GM23338 (cell line): ENCODE measurements around the gene COA4. TPM values are rescaled to one million over a fixed set of nuclear protein-coding genes. Genes with fewer than 3 reads are reported as not detected.

Experiments
- ATAC-seq: fragments of 200-7000 bp; cut with Tn5 transposase; 3 replicates; pipeline ENCODE4 v1.9.1; 2020
- DNase-seq: peaks from one replicate; pipeline ENCODE4 v3.0.0-alpha.2; 2015; ENCODE audit warnings: low spot score
- H2AFZ ChIP-seq: fragments of 200-600 bp; sonication (generic); 2 replicates; pipeline ENCODE4 v1.8.0; 2016; ENCODE audit warnings: antibody characterized with exemption, mild to moderate bottlenecking, moderate library complexity
- H3F3A ChIP-seq: fragments of 200-600 bp; sonication (generic); replicated peaks from 2 replicates; pipeline ENCODE4 v1.8.0; 2017; ENCODE audit warnings: antibody characterized with exemption, mixed run types, low read depth
- H3K27ac ChIP-seq: fragments of 200-600 bp; sonication (generic); 2 replicates; pipeline ENCODE4 v1.6.1; 2016; ENCODE audit warnings: low read depth
- H3K27me3 ChIP-seq: fragments of 200-600 bp; sonication (generic); 2 replicates; pipeline ENCODE4 v1.8.0; 2016; ENCODE audit warnings: mild to moderate bottlenecking, mixed run types, moderate library complexity; ENCODE audit not compliant: insufficient read depth
- H3K36me3 ChIP-seq: fragments of 200-600 bp; sonication (generic); 2 replicates; pipeline ENCODE4 v1.8.0; 2016; ENCODE audit warnings: mild to moderate bottlenecking; ENCODE audit not compliant: insufficient read depth
- H3K4me1 ChIP-seq: fragments of 200-600 bp; sonication (generic); 2 replicates; pipeline ENCODE4 v1.8.0; 2016; ENCODE audit warnings: mild to moderate bottlenecking, moderate library complexity; ENCODE audit not compliant: insufficient read depth
- H3K4me2 ChIP-seq: fragments of 200-600 bp; sonication (generic); 2 replicates; pipeline ENCODE4 v1.7.1; 2017; ENCODE audit warnings: mixed run types
- H3K4me3 ChIP-seq: fragments of 200-600 bp; sonication (generic); 2 replicates; pipeline ENCODE4 v1.6.1; 2016; ENCODE audit warnings: mixed run types
- H3K79me2 ChIP-seq: fragments of 200-600 bp; sonication (generic); replicated peaks from 2 replicates; pipeline ENCODE4 v1.8.0; 2017; ENCODE audit warnings: mild to moderate bottlenecking; ENCODE audit not compliant: insufficient read depth
- H3K9me2 ChIP-seq: fragments of 200-600 bp; sonication (generic); 2 replicates; pipeline ENCODE4 v1.8.0; 2017; ENCODE audit not compliant: insufficient read depth
- H4K20me1 ChIP-seq: fragments of 200-600 bp; sonication (generic); replicated peaks from 2 replicates; pipeline ENCODE4 v1.8.0; 2017; ENCODE audit warnings: mild to moderate bottlenecking; ENCODE audit not compliant: insufficient read depth
- H3K27ac Mint-ChIP-seq: 2 replicates; pipeline ENCODE4 v1.8.0; 2020; ENCODE audit warnings: inconsistent platforms, mild to moderate bottlenecking, moderate library complexity, mixed read lengths
- H3K27me3 Mint-ChIP-seq: 3 replicates; pipeline ENCODE4 v1.8.0; 2022; ENCODE audit warnings: low read depth, mild to moderate bottlenecking, moderate library complexity, mixed read lengths, inconsistent platforms; ENCODE audit not compliant: insufficient read depth, poor library complexity
- H3K36me3 Mint-ChIP-seq: 3 replicates; pipeline ENCODE4 v1.8.0; 2021; ENCODE audit warnings: low read depth, mild to moderate bottlenecking, inconsistent platforms, moderate library complexity, mixed read lengths
- H3K4me1 Mint-ChIP-seq: 3 replicates; pipeline ENCODE4 v1.8.0; 2020; ENCODE audit warnings: mild to moderate bottlenecking, inconsistent platforms, mixed read lengths
- H3K4me3 Mint-ChIP-seq: 3 replicates; pipeline ENCODE4 v1.8.0; 2021; ENCODE audit warnings: moderate library complexity, mild to moderate bottlenecking, inconsistent platforms, mixed read lengths
- H3K9me3 Mint-ChIP-seq: 3 replicates; pipeline ENCODE4 v1.8.0; 2020; ENCODE audit warnings: moderate library complexity, mild to moderate bottlenecking, inconsistent platforms, mixed read lengths
- CREB1 ChIP-seq: fragments of 250-450 bp; sonication (Bioruptor Pico); IDR thresholded peaks from 2 replicates; pipeline ENCODE4 v1.5.0; 2020; ENCODE audit warnings: low read depth, mild to moderate bottlenecking, moderate library complexity
- CTCF ChIP-seq, 2 experiments: fragments of 200-600 bp in 1 of 2; sonication (generic) in 1 of 2; conservative IDR thresholded peaks; 2 replicates each; pipeline versions ENCODE4 v1.5.1 to v1.6.1; 2016 to 2017; ENCODE audit warnings: antibody characterized with exemption in 2 of 2, low read depth in 2 of 2, mild to moderate bottlenecking in 2 of 2, moderate library complexity in 1 of 2
- ETS1 ChIP-seq: IDR thresholded peaks from 2 replicates; pipeline ENCODE4 v1.6.1; 2016; ENCODE audit warnings: antibody characterized with exemption
- EZH2 ChIP-seq: fragments of 200-600 bp; sonication (generic); IDR thresholded peaks from one replicate; pipeline ENCODE4 v1.8.0; 2017; ENCODE audit warnings: antibody characterized with exemption, mild to moderate bottlenecking, low read depth; ENCODE audit not compliant: unreplicated experiment
- EZH2phosphoT487 ChIP-seq: fragments of 200-600 bp; sonication (generic); IDR thresholded peaks from one replicate; pipeline ENCODE4 v1.8.1; 2018; ENCODE audit warnings: antibody characterized with exemption; ENCODE audit not compliant: unreplicated experiment
- JUNB ChIP-seq: IDR thresholded peaks from one replicate; pipeline ENCODE4 v1.6.1; 2016; ENCODE audit warnings: antibody characterized with exemption; ENCODE audit not compliant: unreplicated experiment
- NANOG ChIP-seq: IDR thresholded peaks from 2 replicates; pipeline ENCODE4 v1.6.1; 2016; ENCODE audit warnings: antibody characterized with exemption, borderline replicate concordance
- POLR2AphosphoS5 ChIP-seq: IDR thresholded peaks from 2 replicates; pipeline ENCODE4 v1.6.1; 2016; ENCODE audit warnings: antibody characterized with exemption, low read depth
- REST ChIP-seq: IDR thresholded peaks from one replicate; pipeline ENCODE4 v1.6.1; 2018; ENCODE audit warnings: antibody characterized with exemption; ENCODE audit not compliant: unreplicated experiment
- STAT1 ChIP-seq: IDR thresholded peaks from one replicate; pipeline ENCODE4 v1.6.1; 2016; ENCODE audit warnings: antibody characterized with exemption; ENCODE audit not compliant: unreplicated experiment
- ZNF114 ChIP-seq: fragments of 250-450 bp; sonication (Bioruptor Pico); IDR thresholded peaks from 2 replicates; pipeline ENCODE4 v1.5.0; 2020; ENCODE audit warnings: mild to moderate bottlenecking, moderate library complexity
- ZNF331 ChIP-seq: fragments of 250-450 bp; sonication (Bioruptor Pico); IDR thresholded peaks from 2 replicates; pipeline ENCODE4 v1.5.0; 2020; ENCODE audit warnings: low read depth, mild to moderate bottlenecking, moderate library complexity
- ZNF462 ChIP-seq: fragments of 250-450 bp; sonication (Bioruptor Pico); IDR thresholded peaks from 2 replicates; pipeline ENCODE4 v1.5.0; 2020; ENCODE audit warnings: mild to moderate bottlenecking, moderate library complexity
- polyA plus RNA-seq: library from polyadenylated mRNA; unstranded; fragments of >200 nt; fragmentation: Nextera tagmentation; extraction: Ambion mirVana; gene quantifications from 2 replicates; pipeline ENCODE4 v1.2.1, GENCODE V29; 2016
- total RNA-seq: library from RNA; depleted of rRNA; stranded (reverse); fragments of >200 nt; shearing (Covaris generic); gene quantifications from 2 replicates; pipeline ENCODE4 v1.2.3, GENCODE V29; 2014

The COA4 gene
- total and polyA plus RNA-seq, 2 experiments from 2014 or later = 168 to 174 TPM

- no peaks in the 10 kb centered on the region for H3K79me2 ChIP-seq
- no peaks in the 10 kb centered on the region; the same call in 1 of the 2 replicates for H3K4me1 ChIP-seq
- Mint-ChIP-seq H3K27ac (no peak overlapping the region), H3K4me1 (peaks cover 4% of the 10 kb centered on the region; the same call in 1 of the 3 replicates), H3K36me3 (peaks cover 19% of the 10 kb centered on the region), H3K27me3 (peaks cover 7% of the 10 kb centered on the region), H3K9me3 (no peaks in the 10 kb centered on the region), H3K4me3 (no peak overlapping the region)
- no peak overlapping the region for H3K4me2 ChIP-seq
- no peaks in the 10 kb centered on the region for H4K20me1 ChIP-seq
- H3K27me3 ChIP-seq = no peaks in the 10 kb centered on the region
- no peak for ATAC-seq
- DNase-seq = no peak
- no peaks in the 10 kb centered on the region for H3F3A ChIP-seq
- no peaks in the 10 kb centered on the region for H3K36me3 ChIP-seq
- H3K9me2 ChIP-seq = no peaks in the 10 kb centered on the region
- no peak overlapping the region for H3K4me3 ChIP-seq
- TF ChIP-seq CTCF (conservative IDR thresholded peaks at IDR 0.05; ENCODE audit: low read depth in 2 of 2) (no peak), STAT1 (no peak), REST (no peak), ZNF114 (CRISPR knock-in tag) (no peak), ZNF331 (CRISPR knock-in tag) (no peak), ZNF462 (CRISPR knock-in tag) (no peak), JUNB (no peak), CREB1 (CRISPR knock-in tag) (no peak), EZH2phosphoT487 (no peak), EZH2 (no peak), ETS1 (no peak), NANOG (no peak), POLR2AphosphoS5 (no peak)
- no peak overlapping the region for H3K27ac ChIP-seq
- H2AFZ ChIP-seq = no peak overlapping the region
Observed at GRCh38 chr11:73883856-73884255, 7.2 kb upstream of the COA4 start.
